H1 (cell line): ENCODE data around the gene ACBD4. TPM values are rescaled to one million over a fixed set of nuclear protein-coding genes. Genes with fewer than 3 reads are reported as not detected.

Experiments used
- CTCF ChIA-PET: fragments of 300-600 bp; sonication (Branson Sonifier 250); formaldehyde crosslinking; loops from one replicate; lab custom pipeline; 2021; ENCODE audit not compliant: partially characterized antibody; lab: Charles Lee
- POLR2A ChIA-PET: fragments of 300-600 bp; sonication (Branson Sonifier 250); formaldehyde crosslinking; loops from one replicate; lab custom pipeline; 2021; ENCODE audit warnings: inconsistent platforms; ENCODE audit not compliant: partially characterized antibody; lab: Charles Lee
- DNase-seq, 2 experiments: peaks; one replicate each; pipeline versions ENCODE4 v3.0.0 to v3.0.0-alpha.2; 2010 to 2022; ENCODE audit warnings: low spot score in 2 of 2, low read depth in 1 of 2, mixed read lengths in 1 of 2
- FAIRE-seq: peaks from 2 replicates; lab custom pipeline; 2011; peaks lifted over from hg19 to GRCh38; lab: Jason Lieb, UNC
- H2AFZ ChIP-seq: 2 replicates; pipeline ENCODE4 v1.8.1; 2012; ENCODE audit warnings: low read length, inconsistent platforms
- H2AK5ac ChIP-seq: 2 replicates; pipeline ENCODE4 v1.6.1; 2013; ENCODE audit warnings: low read depth, low read length
- H2BK120ac ChIP-seq: replicated peaks from 2 replicates; pipeline ENCODE3; 2013; ENCODE audit warnings: low read depth, low read length, inconsistent platforms
- H2BK12ac ChIP-seq: 2 replicates; pipeline ENCODE4 v1.6.1; 2013; ENCODE audit warnings: low read depth, low read length
- H2BK15ac ChIP-seq: 2 replicates; pipeline ENCODE4 v1.6.1; 2013; ENCODE audit warnings: low read length
- H2BK20ac ChIP-seq: 2 replicates; pipeline ENCODE4 v1.6.1; 2013; ENCODE audit warnings: low read length
- H2BK5ac ChIP-seq: 2 replicates; pipeline ENCODE4 v1.6.1; 2013; ENCODE audit warnings: low read depth, low read length
- H3K14ac ChIP-seq: 2 replicates; pipeline ENCODE4 v1.6.1; 2013; ENCODE audit warnings: inconsistent platforms; ENCODE audit not compliant: insufficient read length
- H3K18ac ChIP-seq: 2 replicates; pipeline ENCODE4 v1.6.1; 2013; ENCODE audit warnings: low read length; ENCODE audit errors: extremely low read depth
- H3K23ac ChIP-seq: 2 replicates; pipeline ENCODE4 v1.6.1; 2013; ENCODE audit warnings: inconsistent platforms; ENCODE audit not compliant: insufficient read length
- H3K23me2 ChIP-seq: 2 replicates; pipeline ENCODE4 v1.6.1; 2013; ENCODE audit warnings: low read depth, low read length
- H3K27ac ChIP-seq: 2 replicates; pipeline ENCODE4 v1.6.1; 2011; ENCODE audit warnings: low read depth, low read length, inconsistent platforms
- H3K27me3 ChIP-seq, 4 experiments: replicated peaks in 1 of 4; 1 replicate in 1 of 4; 2 replicates in 3 of 4; pipeline versions ENCODE4 v1.6.1 to v1.8.1; 2011 to 2013; ENCODE audit warnings: low read length in 3 of 4, mild to moderate bottlenecking in 3 of 4, inconsistent platforms in 2 of 4, mixed read lengths in 2 of 4, moderate library complexity in 1 of 4; ENCODE audit not compliant: control insufficient read depth in 3 of 4, insufficient read depth in 3 of 4; ENCODE audit errors: extremely low read depth in 1 of 4
- H3K36me3 ChIP-seq, 4 experiments: 2 replicates each; pipeline versions ENCODE4 v1.6.1 to v1.8.1; 2011 to 2013; ENCODE audit warnings: mild to moderate bottlenecking in 4 of 4, low read length in 3 of 4, moderate library complexity in 2 of 4, control low read depth in 1 of 4, inconsistent platforms in 1 of 4; ENCODE audit not compliant: insufficient read depth in 4 of 4, control insufficient read depth in 2 of 4
- H3K4ac ChIP-seq: replicated peaks from 2 replicates; pipeline ENCODE3; 2013; ENCODE audit warnings: low read length, low read depth, mixed read lengths, inconsistent platforms; ENCODE audit not compliant: insufficient read length
- H3K4me1 ChIP-seq, 4 experiments: replicated peaks in 1 of 4; 1 replicate in 1 of 4; 2 replicates in 3 of 4; pipeline versions ENCODE4 v1.6.1 to v1.8.1; 2011 to 2013; ENCODE audit warnings: low read length in 3 of 4, inconsistent platforms in 2 of 4, mixed read lengths in 1 of 4; ENCODE audit not compliant: insufficient read depth in 4 of 4, control insufficient read depth in 3 of 4
- H3K4me2 ChIP-seq, 2 experiments: 2 replicates each; pipeline versions ENCODE4 v1.6.1 to v1.8.1; 2011 to 2013; ENCODE audit warnings: low read depth in 2 of 2, low read length in 2 of 2, control low read depth in 1 of 2, inconsistent platforms in 1 of 2, mild to moderate bottlenecking in 1 of 2; ENCODE audit not compliant: insufficient read depth in 1 of 2
- H3K4me3 ChIP-seq, 4 experiments: fragments of 200-600, 300-600 bp in 1 of 4; sonication (generic), shearing (Covaris generic), sonication (Bioruptor Twin) in 1 of 4; 2 replicates each; pipeline versions ENCODE4 v1.5.1 to v1.8.1; 2011 to 2016; ENCODE audit warnings: low read length in 4 of 4, low read depth in 3 of 4, control low read depth in 2 of 4, inconsistent platforms in 2 of 4, mild to moderate bottlenecking in 2 of 4, mixed read lengths in 1 of 4, moderate library complexity in 1 of 4; ENCODE audit not compliant: insufficient read depth in 2 of 4; ENCODE audit errors: extremely low read depth in 1 of 4
- H3K56ac ChIP-seq: replicated peaks from 2 replicates; pipeline ENCODE3; 2013; ENCODE audit warnings: low read depth, mild to moderate bottlenecking, mixed read lengths, low read length, inconsistent platforms; ENCODE audit not compliant: insufficient read length
- H3K79me1 ChIP-seq: 2 replicates; pipeline ENCODE4 v1.6.1; 2013; ENCODE audit warnings: low read depth, low read length, control low read depth
- H3K79me2 ChIP-seq, 2 experiments: 2 replicates each; pipeline versions ENCODE4 v1.6.1 to v1.8.1; 2012 to 2013; ENCODE audit warnings: low read length in 2 of 2, mild to moderate bottlenecking in 2 of 2, inconsistent platforms in 1 of 2; ENCODE audit not compliant: insufficient read depth in 2 of 2, control insufficient read depth in 1 of 2
- H3K9ac ChIP-seq, 4 experiments: replicated peaks in 1 of 4; 1 replicate in 1 of 4; 2 replicates in 3 of 4; pipeline versions ENCODE4 v1.6.1 to v1.8.1; 2011 to 2013; ENCODE audit warnings: low read depth in 3 of 4, low read length in 3 of 4, control low read depth in 2 of 4, mild to moderate bottlenecking in 2 of 4, moderate library complexity in 2 of 4, inconsistent platforms in 1 of 4; ENCODE audit errors: extremely low read depth in 1 of 4
- H3K9me3 ChIP-seq, 2 experiments: 2 replicates each; pipeline versions ENCODE4 v1.6.1 to v1.8.1; 2012 to 2013; ENCODE audit warnings: mild to moderate bottlenecking in 2 of 2, moderate library complexity in 2 of 2, control low read depth in 1 of 2, inconsistent platforms in 1 of 2, low read depth in 1 of 2, low read length in 1 of 2, mixed read lengths in 1 of 2; ENCODE audit not compliant: insufficient read depth in 2 of 2
- H4K20me1 ChIP-seq, 2 experiments: replicated peaks in 1 of 2; 2 replicates each; pipeline versions ENCODE3 to v1.8.1; 2011 to 2013; ENCODE audit warnings: inconsistent platforms in 2 of 2, low read length in 2 of 2, mild to moderate bottlenecking in 1 of 2; ENCODE audit not compliant: insufficient read depth in 2 of 2, control insufficient read depth in 1 of 2
- H4K5ac ChIP-seq: 2 replicates; pipeline ENCODE4 v1.6.1; 2013; ENCODE audit warnings: low read length, low read depth, mixed read lengths, inconsistent platforms; ENCODE audit not compliant: insufficient read length
- H4K8ac ChIP-seq: 2 replicates; pipeline ENCODE4 v1.8.0; 2013; ENCODE audit warnings: mild to moderate bottlenecking, moderate library complexity, low read length, inconsistent platforms; ENCODE audit not compliant: insufficient read depth; ENCODE audit errors: extremely low read depth
- H4K91ac ChIP-seq: replicated peaks from 2 replicates; pipeline ENCODE3; 2013; ENCODE audit warnings: low read length, mixed read lengths, inconsistent platforms; ENCODE audit not compliant: insufficient read length
- ASH2L ChIP-seq: fragments of 200-600, 300-600 bp; sonication (generic); IDR thresholded peaks from one replicate; pipeline ENCODE4 v1.7.1; 2017; ENCODE audit warnings: low read length
- CHD1 ChIP-seq: IDR thresholded peaks from 2 replicates; pipeline ENCODE4 v1.6.1; 2012; ENCODE audit warnings: low read depth, low read length, improper control_type of control experiment
- EZH2 ChIP-seq: fragments of 200-600 bp; sonication (generic); IDR thresholded peaks from 2 replicates; pipeline ENCODE4 v1.7.1; 2012; ENCODE audit warnings: low read depth, mild to moderate bottlenecking, moderate library complexity, low read length, inconsistent platforms; ENCODE audit not compliant: severe bottlenecking
- KDM1A ChIP-seq: fragments of 200-600, 300-600 bp; sonication (generic); IDR thresholded peaks from 2 replicates; pipeline ENCODE4 v1.7.1; 2016; ENCODE audit warnings: mild to moderate bottlenecking, low read length, borderline replicate concordance
- KDM4A ChIP-seq: IDR thresholded peaks from one replicate; pipeline ENCODE4 v1.7.1; 2012; ENCODE audit warnings: low read depth, mild to moderate bottlenecking, moderate library complexity, low read length, inconsistent platforms; ENCODE audit not compliant: severe bottlenecking
- KDM5A ChIP-seq: fragments of 200-600 bp; IDR thresholded peaks from 2 replicates; pipeline ENCODE4 v1.7.1; 2012; ENCODE audit warnings: mild to moderate bottlenecking, low read length, inconsistent platforms, mixed read lengths
- MAFK ChIP-seq: IDR thresholded peaks from 2 replicates; pipeline ENCODE4 v1.6.1; 2012; ENCODE audit warnings: low read depth, mild to moderate bottlenecking, improper control_type of control experiment, low read length
- POLR2AphosphoS5 ChIP-seq: IDR thresholded peaks from 2 replicates; pipeline ENCODE4 v1.6.1; 2011; ENCODE audit warnings: low read depth, low read length
- RBBP5 ChIP-seq: IDR thresholded peaks from 2 replicates; pipeline ENCODE4 v1.7.1; 2012; ENCODE audit warnings: low read depth, mild to moderate bottlenecking, inconsistent platforms, low read length, moderate library complexity, borderline replicate concordance
- RNF2 ChIP-seq: fragments of 200-900, 300-1000 bp; sonication (generic); IDR thresholded peaks from 2 replicates; pipeline ENCODE4 v1.7.1; 2016; ENCODE audit warnings: borderline replicate concordance, low read depth, mild to moderate bottlenecking, antibody characterized with exemption, low read length; ENCODE audit not compliant: poor library complexity, severe bottlenecking; ENCODE audit errors: missing control alignments
- SIX5 ChIP-seq: IDR thresholded peaks from 2 replicates; pipeline ENCODE4 v1.6.1; 2011; ENCODE audit warnings: mild to moderate bottlenecking, low read depth, low read length
- SP2 ChIP-seq: IDR thresholded peaks from 2 replicates; pipeline ENCODE4 v1.6.1; 2012; ENCODE audit warnings: mild to moderate bottlenecking, low read length, inconsistent platforms
- SRF ChIP-seq: IDR thresholded peaks from 2 replicates; pipeline ENCODE4 v1.6.1; 2011; ENCODE audit warnings: mild to moderate bottlenecking, low read depth, low read length, moderate library complexity
- WGBS, 2 experiments: shearing (Covaris generic) in 1 of 2; methylation state at CpG; one replicate each; pipeline versions ENCODE4 v1.1.6 to v1.1.7; 2013 to 2015; ENCODE audit warnings: low lambda C conversion rate in 2 of 2, mixed read lengths in 2 of 2, inconsistent platforms in 1 of 2, low coverage in 1 of 2, missing lambda C conversion rate in 1 of 2; ENCODE audit not compliant: insufficient replicate concordance in 2 of 2, insufficient coverage in 1 of 2, insufficient read length in 1 of 2; ENCODE audit errors: extremely low coverage in 1 of 2, missing lambda C conversion rate in 1 of 2; 5-methylcytosine and 5-hydroxymethylcytosine counted together
- polyA plus RNA-seq, 7 experiments: library from polyadenylated mRNA; depleted of rRNA in 3 of 7; stranded (reverse) in 5 of 7; unstranded in 2 of 7; fragments of >200 nt in 5 of 7; fragments of 200-250 nt in 2 of 7; gene quantifications; 1 replicate in 5 of 7; 2 replicates in 1 of 7; 4 replicates in 1 of 7; pipeline versions ENCODE4 v1.2.1 to v1.2.3, GENCODE V29; 2011 to 2013; ENCODE audit warnings: missing spikeins in 2 of 7, mixed read lengths in 2 of 7
- total RNA-seq: library from RNA; stranded (reverse); fragmentation: NEBNext Ultra II Directional; extraction: Animal tissue kit (Norgen Biotek cat#: 25700); gene quantifications from 2 replicates; pipeline ENCODE4 v1.2.1, GENCODE V29; 2021
- TF ChIP-seq, protein P1 (sequence below): IDR thresholded peaks from 2 replicates; pipeline ENCODE4 v1.6.1; 2012; ENCODE audit warnings: inconsistent platforms

The ACBD4 gene
- total and polyA plus RNA-seq, 2 of the 8 experiments (the other 6 are each of a cell fraction or from before 2014, with no cell fraction given): 7.3 to 10.7 TPM

DNA sequence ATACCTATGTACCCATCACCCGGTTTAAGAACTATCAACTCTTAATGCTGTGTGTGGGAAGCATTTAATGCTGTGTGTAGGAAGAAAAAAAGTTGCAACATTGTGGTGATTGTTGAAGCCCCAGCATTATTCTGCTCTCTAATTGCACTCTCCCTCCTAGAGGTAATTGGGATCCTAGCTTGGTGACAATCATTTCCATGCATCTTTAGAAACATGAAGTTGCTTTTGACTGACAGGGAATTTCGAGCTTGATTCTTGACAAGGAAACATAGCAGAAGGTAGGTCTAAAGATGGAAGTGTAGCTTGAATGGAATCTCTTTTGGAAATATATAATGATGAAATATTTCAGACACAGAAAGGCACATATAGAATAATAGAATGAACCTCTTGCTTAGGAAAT is 53.5 kb downstream of the ACBD4 start:
- H3K27me3 ChIP-seq: no peaks in the 10 kb centered on the region
- CTCF ChIA-PET: interaction anchor here (0.7 to 3.6 kb wide), 5 partner anchors 9 to 211 kb away, joined by 3 to 22 read pairs (median 4); partner anchors contain the start of gene ACBD4
- TF ChIP-seq POLR2AphosphoS5: no peak
- TF ChIP-seq, protein P1, sequence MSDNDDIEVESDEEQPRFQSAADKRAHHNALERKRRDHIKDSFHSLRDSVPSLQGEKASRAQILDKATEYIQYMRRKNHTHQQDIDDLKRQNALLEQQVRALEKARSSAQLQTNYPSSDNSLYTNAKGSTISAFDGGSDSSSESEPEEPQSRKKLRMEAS: no peak
- TF ChIP-seq RNF2: no peak
- TF ChIP-seq KDM1A: no peak
- no peak for TF ChIP-seq MAFK
- no peak for TF ChIP-seq KDM5A
- TF ChIP-seq RBBP5: no peak
- no peak for TF ChIP-seq ASH2L
- TF ChIP-seq SP2: no peak
- no peak for TF ChIP-seq CHD1
- no peak for TF ChIP-seq EZH2
- TF ChIP-seq SRF: no peak
- no peak for TF ChIP-seq KDM4A
- TF ChIP-seq SIX5: no peak

More for the DNA sequence above, 53.5 kb downstream of the ACBD4 start:
- no peaks in the 10 kb centered on the region for H3K9me3 ChIP-seq
- H2BK20ac ChIP-seq: no peak overlapping the region
- 94% methylated on average over 2 of the region's 2 CpGs; no CpG with 5 or more reads in 1 of the 2 experiments for WGBS, 2 experiments
- H3K79me1 ChIP-seq: no peaks in the 10 kb centered on the region
- no peak overlapping the region for H3K4me2 ChIP-seq
- no peak overlapping the region for H4K91ac ChIP-seq
- no peak overlapping the region for H3K23ac ChIP-seq
- no peak overlapping the region for H2BK12ac ChIP-seq
- H4K8ac ChIP-seq: no peak overlapping the region
- no peak overlapping the region for H3K56ac ChIP-seq
- H3K18ac ChIP-seq: no peak overlapping the region
- H2AK5ac ChIP-seq: no peak overlapping the region
- no peak overlapping the region for H3K9ac ChIP-seq
- FAIRE-seq (no peak), DNase-seq (no peak)
- H3K27ac ChIP-seq: no peak overlapping the region
- peaks cover 0 to 2% (median 0%) of the 10 kb centered on the region in 4 experiments; a peak in 1 of 7 replicates for H3K4me1 ChIP-seq
- H4K5ac ChIP-seq: no peak overlapping the region
- H3K79me2 ChIP-seq: no peaks in the 10 kb centered on the region
- H2BK120ac ChIP-seq: no peak overlapping the region
- H3K36me3 ChIP-seq: no peaks in the 10 kb centered on the region
- no peaks in the 10 kb centered on the region for H4K20me1 ChIP-seq
- POLR2A ChIA-PET: interaction anchor here (1.3 to 2.9 kb wide), 4 partner anchors 8 to 40 kb away, joined by 3 to 11 read pairs (median 8); partner anchors contain the start of genes HEXIM1 and HEXIM2
- H2BK15ac ChIP-seq: no peak overlapping the region
- H3K14ac ChIP-seq: no peak overlapping the region
- no peak overlapping the region for H3K4me3 ChIP-seq
- H3K23me2 ChIP-seq: no peaks in the 10 kb centered on the region
- H3K4ac ChIP-seq: no peak overlapping the region
- no peak overlapping the region for H2AFZ ChIP-seq
- no peak overlapping the region for H2BK5ac ChIP-seq
